SK-N-MC (cell line): ENCODE measurements around the gene MINK1.

ENCODE experiments used
- DNase-seq: peaks from one replicate; pipeline ENCODE4 v3.0.0-alpha.2; 2011; ENCODE audit warnings: low read depth, low spot score
- H3K27ac ChIP-seq: fragments of 200-600 bp; sonication (generic); 2 replicates; pipeline ENCODE4 v1.5.1; 2016; ENCODE audit warnings: mixed run types
- H3K36me3 ChIP-seq: fragments of 200-600 bp; sonication (generic); 2 replicates; pipeline ENCODE4 v1.6.1; 2017; ENCODE audit warnings: antibody characterized with exemption, low read length, mixed read lengths; ENCODE audit not compliant: insufficient read depth
- H3K4me3 ChIP-seq: fragments of 200-600 bp; sonication (generic); 2 replicates; pipeline ENCODE4 v1.5.1; 2016
- H3K9ac ChIP-seq: fragments of 200-600 bp; sonication (generic); 2 replicates; pipeline ENCODE4 v1.8.0; 2017; ENCODE audit warnings: mixed run types, mixed read lengths; ENCODE audit not compliant: insufficient read length
- H3K9me3 ChIP-seq: fragments of 200-600 bp; sonication (generic); 2 replicates; pipeline ENCODE4 v1.6.1; 2017; ENCODE audit warnings: low read depth, mild to moderate bottlenecking, antibody characterized with exemption, low read length, moderate library complexity, mixed read lengths
- EZH2 ChIP-seq: fragments of 200-600 bp; sonication (generic); IDR thresholded peaks from one replicate; pipeline ENCODE4 v1.6.1; 2017; ENCODE audit warnings: antibody characterized with exemption
- FOXP2 ChIP-seq: optimal IDR thresholded peaks from 2 replicates; pipeline ENCODE3; 2011; ENCODE audit warnings: mild to moderate bottlenecking, moderate library complexity; ENCODE audit not compliant: insufficient read depth; ENCODE audit errors: extremely low read length, control extremely low read depth
- POLR2AphosphoS5 ChIP-seq: IDR thresholded peaks from 2 replicates; pipeline ENCODE4 v1.6.1; 2012; ENCODE audit warnings: mild to moderate bottlenecking, low read depth, low read length, borderline replicate concordance

Gene MINK1

DNA sequence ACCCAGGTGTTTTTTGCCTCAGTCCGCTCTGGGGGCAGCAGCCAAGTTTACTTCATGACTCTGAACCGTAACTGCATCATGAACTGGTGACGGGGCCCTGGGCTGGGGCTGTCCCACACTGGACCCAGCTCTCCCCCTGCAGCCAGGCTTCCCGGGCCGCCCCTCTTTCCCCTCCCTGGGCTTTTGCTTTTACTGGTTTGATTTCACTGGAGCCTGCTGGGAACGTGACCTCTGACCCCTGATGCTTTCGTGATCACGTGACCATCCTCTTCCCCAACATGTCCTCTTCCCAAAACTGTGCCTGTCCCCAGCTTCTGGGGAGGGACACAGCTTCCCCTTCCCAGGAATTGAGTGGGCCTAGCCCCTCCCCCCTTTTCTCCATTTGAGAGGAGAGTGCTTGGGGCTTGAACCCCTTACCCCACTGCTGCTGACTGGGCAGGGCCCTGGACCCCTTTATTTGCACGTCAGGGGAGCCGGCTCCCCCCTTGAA is 64.1 kb downstream of the MINK1 start:
- no peak overlapping the region for H3K4me3 ChIP-seq
- peaks cover 19% of the 10 kb centered on the region; the same call in 1 of the 2 replicates for H3K36me3 ChIP-seq
- DNase-seq, result no peak
- H3K9me3 ChIP-seq, result no peaks in the 10 kb centered on the region
- TF ChIP-seq EZH2 (no peak), POLR2AphosphoS5 (no peak)
- no peak overlapping the region for H3K9ac ChIP-seq
- H3K27ac ChIP-seq, result no peak overlapping the region

DNA sequence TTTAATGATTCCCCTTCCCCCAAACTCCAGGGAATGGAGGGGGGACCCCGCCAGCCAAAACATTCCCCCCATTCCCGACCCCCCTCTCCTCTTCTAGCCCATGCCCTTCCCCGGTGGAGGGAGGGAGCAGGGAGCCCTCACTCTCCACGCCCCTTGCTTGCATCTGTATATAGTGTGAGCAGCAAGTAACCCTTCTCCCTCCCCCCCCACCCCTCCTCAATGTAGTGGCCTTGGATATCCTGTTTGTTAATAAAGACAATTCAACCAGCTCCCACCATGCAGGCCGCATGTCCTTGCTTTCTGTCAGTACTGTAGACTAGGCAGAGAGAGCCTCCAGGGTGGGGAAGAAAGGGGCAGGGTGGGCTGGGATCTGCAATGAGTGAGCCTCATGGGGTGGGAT is 64.6 kb downstream of the MINK1 start:
- Histone ChIP-seq H3K36me3 (peaks cover 19% of the 10 kb centered on the region; the same call in 1 of the 2 replicates), H3K9me3 (no peaks in the 10 kb centered on the region), H3K9ac (no peak overlapping the region), H3K27ac (no peak overlapping the region), H3K4me3 (no peak overlapping the region)
- DNase-seq, result no peak
- no peak for TF ChIP-seq POLR2AphosphoS5
- TF ChIP-seq FOXP2, result no peak
- TF ChIP-seq EZH2, result no peak

DNA sequence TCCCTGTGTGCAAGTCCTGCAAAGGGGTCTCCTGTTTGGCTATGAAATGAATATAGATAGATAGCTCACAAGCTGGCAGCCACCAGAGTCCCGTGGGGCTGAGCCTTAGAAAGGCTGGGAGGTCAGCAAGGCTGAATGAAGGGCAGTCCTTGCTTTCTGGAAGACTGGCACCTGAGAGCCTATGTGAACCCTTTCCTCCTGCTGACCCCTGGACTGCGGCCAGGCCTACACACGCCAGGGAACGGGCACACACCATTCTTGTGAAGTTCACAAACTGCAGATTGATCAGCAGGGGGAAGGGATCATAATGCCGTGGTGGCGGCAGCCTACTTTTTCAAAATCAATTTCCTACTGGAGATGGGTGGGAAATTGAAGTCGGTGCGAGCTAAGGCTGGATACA is 65.2 kb downstream of the MINK1 start:
- DNase-seq, result no peak
- no peak overlapping the region for H3K4me3 ChIP-seq
- H3K27ac ChIP-seq, result 0 out of 2 replicates have a peak overlapping the region, but pooled peaks have one; percentile 13
- no peaks in the 10 kb centered on the region for H3K9me3 ChIP-seq
- TF ChIP-seq FOXP2 (no peak), POLR2AphosphoS5 (no peak), EZH2 (no peak)
- H3K9ac ChIP-seq, result no peak overlapping the region
- peaks cover 19% of the 10 kb centered on the region; the same call in 1 of the 2 replicates for H3K36me3 ChIP-seq

DNA sequence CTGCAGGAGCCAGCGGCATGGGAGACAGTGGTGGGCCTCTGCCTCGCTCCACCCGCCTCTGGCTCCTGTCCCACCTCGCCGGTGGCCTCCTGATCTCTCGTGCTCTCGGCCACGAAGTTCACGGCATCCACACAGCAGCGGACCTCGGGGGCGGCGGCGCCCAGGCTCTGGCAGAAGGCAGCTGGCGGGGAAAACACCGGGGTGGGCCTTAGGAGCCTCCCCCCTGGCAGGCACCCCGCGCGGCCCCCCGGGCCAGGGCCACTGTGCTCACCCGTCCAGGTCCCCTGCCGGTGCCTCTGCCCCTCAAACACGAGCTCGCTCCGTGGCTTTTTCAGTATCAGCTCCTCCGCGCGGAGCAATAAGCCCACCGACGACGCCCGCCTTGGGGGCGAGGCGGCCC is 65.8 kb downstream of the MINK1 start:
- Histone ChIP-seq H3K36me3 (peaks cover 17% of the 10 kb centered on the region; the same call in 1 of the 2 replicates), H3K4me3 (peak overlapping the region; percentile 78), H3K9ac (peak overlapping the region; percentile 63), H3K27ac (no peak overlapping the region), H3K9me3 (no peaks in the 10 kb centered on the region)
- no peak for DNase-seq
- no peak for TF ChIP-seq EZH2
- no peak for TF ChIP-seq POLR2AphosphoS5
- no peak for TF ChIP-seq FOXP2

DNA sequence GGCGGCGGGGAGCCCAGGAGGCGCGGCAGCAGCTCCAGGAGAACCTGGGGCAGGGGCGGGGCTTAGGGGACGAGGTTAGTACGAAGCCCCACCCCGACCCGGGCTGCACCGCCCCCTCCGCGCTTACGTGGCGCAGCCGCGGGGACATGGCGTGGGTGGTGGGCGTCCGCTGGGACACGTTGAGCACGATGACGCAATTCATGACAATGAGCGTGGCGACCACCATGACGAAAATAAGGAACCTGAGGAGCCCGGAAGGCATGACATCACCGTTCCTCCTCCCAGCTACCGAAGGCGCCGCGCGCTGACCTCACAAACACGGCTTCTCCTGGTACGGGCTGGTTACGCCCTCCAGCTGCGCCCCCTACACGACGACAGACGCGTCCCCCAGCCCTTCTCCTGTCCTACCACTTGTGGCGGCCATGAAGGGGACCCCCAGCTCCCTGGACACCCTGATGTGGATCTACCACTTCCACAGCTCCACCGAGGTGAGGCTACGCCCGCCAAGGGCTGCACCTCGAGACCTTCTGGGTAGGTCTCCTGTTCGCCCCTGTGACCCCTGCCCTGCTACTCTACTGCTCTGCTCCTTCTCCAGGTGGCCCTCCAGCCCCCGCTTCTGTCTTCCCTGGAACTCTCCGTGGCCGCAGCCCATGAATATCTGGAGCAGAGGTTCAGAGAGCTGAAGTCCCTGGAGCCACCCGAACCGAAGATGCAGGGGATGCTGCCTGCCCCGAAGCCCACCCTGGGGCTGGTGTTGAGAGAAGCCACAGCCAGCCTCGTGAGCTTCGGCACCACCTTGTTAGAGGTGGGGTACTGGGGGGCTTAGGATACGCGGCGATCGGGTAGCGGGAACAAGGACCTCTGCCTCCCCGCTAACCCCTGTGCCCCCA is 66.4 kb downstream of the MINK1 start, which contains the start of gene C17orf107:
C17orf107 (plus strand) TSS at position 196 of the 890 bp plus-strand sequence; CDS start at position 423, 227 bp downstream.
- no peak for DNase-seq

DNA sequence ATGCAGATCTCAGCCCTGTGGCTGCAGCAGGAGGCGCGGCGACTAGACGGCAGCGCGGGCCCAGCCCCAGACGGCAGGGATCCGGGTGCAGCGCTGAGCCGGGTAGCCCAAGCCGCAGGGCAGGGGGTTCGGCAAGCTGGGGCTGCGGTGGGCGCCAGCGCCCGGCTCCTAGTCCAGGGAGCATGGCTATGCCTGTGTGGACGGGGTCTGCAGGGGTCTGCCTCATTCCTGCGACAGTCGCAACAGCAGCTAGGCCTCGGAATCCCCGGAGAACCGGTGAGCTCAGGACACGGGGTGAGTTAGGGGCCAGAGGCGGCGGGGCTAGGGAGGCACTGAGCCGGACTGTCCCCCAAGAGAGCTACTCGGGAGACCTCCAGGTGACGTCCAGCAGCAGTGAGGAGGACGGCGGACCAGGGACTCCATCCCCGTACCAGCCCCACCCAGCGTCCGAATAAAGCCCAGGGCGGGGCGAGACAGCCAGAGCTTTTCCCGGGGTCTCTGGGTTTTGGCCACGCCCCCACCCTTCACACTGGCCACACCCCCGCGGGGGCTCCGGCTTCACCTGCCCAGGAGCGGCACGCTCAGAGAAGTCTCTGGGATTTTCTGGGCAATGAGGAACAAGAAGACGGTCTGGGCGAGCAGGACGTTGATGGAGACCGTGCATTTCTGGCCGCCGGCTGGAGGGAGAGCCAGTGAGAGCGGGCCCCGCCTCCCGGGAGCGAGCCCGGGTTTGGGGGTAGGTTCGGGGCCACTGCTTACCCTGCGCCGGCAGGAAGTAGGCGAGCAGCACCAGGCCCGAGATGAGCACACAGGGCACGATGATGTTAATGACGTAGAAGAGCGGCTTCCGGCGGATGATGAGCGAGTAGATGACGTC is 67.3 kb downstream of the MINK1 start:
- no peak for TF ChIP-seq EZH2
- TF ChIP-seq FOXP2, result no peak
- TF ChIP-seq POLR2AphosphoS5, result no peak
- Histone ChIP-seq H3K4me3 (peak overlapping the region; percentile 78; the same call in 1 of the 2 replicates), H3K27ac (no peak overlapping the region), H3K9me3 (no peaks in the 10 kb centered on the region), H3K36me3 (peaks cover 7% of the 10 kb centered on the region; the same call in 1 of the 2 replicates), H3K9ac (peak overlapping the region; percentile 72)
- no peak for DNase-seq

More for the DNA sequence above, 66.4 kb downstream of the MINK1 start, which contains the start of gene C17orf107:
- peak within 1 kb of the TSS; percentile 78 for H3K4me3 ChIP-seq
- TF ChIP-seq POLR2AphosphoS5, result no peak
- H3K9me3 ChIP-seq, result no peaks in the 10 kb centered on the region
- peaks cover 12% of the 10 kb centered on the region; the same call in 1 of the 2 replicates for H3K36me3 ChIP-seq
- H3K9ac ChIP-seq, result peak within 1 kb of the TSS; percentile 72
- no peak within 1 kb of the TSS for H3K27ac ChIP-seq

DNA sequence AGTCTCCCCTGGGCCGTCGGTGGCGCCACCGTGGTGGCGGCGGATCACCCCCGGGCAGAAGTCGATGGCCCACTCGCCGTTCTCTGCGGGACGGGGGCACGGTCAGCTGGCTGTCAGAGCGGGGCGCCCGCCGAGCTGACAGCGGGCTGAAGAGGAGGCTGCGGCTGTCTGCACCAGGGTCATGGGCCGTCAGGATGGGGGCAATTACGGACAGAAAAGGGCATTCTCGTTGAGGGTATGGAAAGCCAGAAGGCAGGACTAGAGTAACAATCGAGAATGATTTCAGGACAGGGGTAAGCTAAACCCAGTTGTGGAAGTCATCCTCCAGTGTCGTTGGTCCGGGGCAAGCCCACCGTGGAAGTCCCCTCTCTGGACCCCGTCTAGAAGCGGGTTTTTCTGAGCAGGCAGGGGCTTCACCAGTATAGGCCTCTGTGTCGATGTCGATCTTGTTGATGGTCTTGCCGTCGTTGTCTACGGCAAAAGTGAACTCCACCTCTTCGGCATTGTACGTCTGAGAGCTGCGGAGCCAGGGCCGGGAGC is 68.0 kb downstream of the MINK1 start:
- Histone ChIP-seq H3K4me3 (no peak overlapping the region), H3K27ac (no peak overlapping the region), H3K36me3 (peaks cover 7% of the 10 kb centered on the region; the same call in 1 of the 2 replicates), H3K9me3 (no peaks in the 10 kb centered on the region), H3K9ac (no peak overlapping the region)
- DNase-seq, result no peak
- TF ChIP-seq POLR2AphosphoS5 (no peak), EZH2 (no peak), FOXP2 (no peak)
